SW 1271 (cell line): ENCODE results near the gene STX11.
"Not testable (repeated sequence)": the region's sequence is repeated elsewhere in the genome, so short reads cannot be mapped to it uniquely, and the experiment has no call there.

Experiments
- DNase-seq, 2 experiments: peaks; one replicate each; lab custom pipeline; 2025; lab: John Stamatoyannopoulos, UW

The STX11 gene

GRCh38 chr6:144176043-144176442, 25.7 kb downstream of the STX11 start:
- no peak for DNase-seq

- DNase-seq = no peak
Observed at GRCh38 chr6:144177726-144178125, 27.4 kb downstream of the STX11 start.

GRCh38 chr6:144178323-144178722, 28.0 kb downstream of the STX11 start:
- no peak for DNase-seq

GRCh38 chr6:144179237-144179636, 28.9 kb downstream of the STX11 start:
- no peak for DNase-seq

- DNase-seq = no peak
Observed at GRCh38 chr6:144179828-144180227, 29.5 kb downstream of the STX11 start.

GRCh38 chr6:144180354-144180753, 30.0 kb downstream of the STX11 start:
- not testable (repeated sequence) for DNase-seq

- DNase-seq = no peak
Observed at GRCh38 chr6:144181639-144182038, 31.3 kb downstream of the STX11 start.

GRCh38 chr6:144184186-144184585, 33.9 kb downstream of the STX11 start:
- not testable (repeated sequence) for DNase-seq

GRCh38 chr6:144185133-144185836, 35.0 kb downstream of the STX11 start:
- no peak for DNase-seq

- no peak for DNase-seq
Observed at GRCh38 chr6:144186817-144187625, 36.7 kb downstream of the STX11 start.

GRCh38 chr6:144189351-144189750, 39.0 kb downstream of the STX11 start:
- DNase-seq = no peak

GRCh38 chr6:144190080-144190479, 39.8 kb downstream of the STX11 start:
- no peak for DNase-seq

GRCh38 chr6:144190593-144190992, 40.3 kb downstream of the STX11 start:
- no peak for DNase-seq

- no peak for DNase-seq
Observed at GRCh38 chr6:144193181-144193580, 42.9 kb downstream of the STX11 start.

- no peak for DNase-seq
Observed at GRCh38 chr6:144194293-144194810, 44.0 kb downstream of the STX11 start.

- no peak for DNase-seq
Observed at GRCh38 chr6:144195671-144196270, 45.5 kb downstream of the STX11 start.

- DNase-seq = no peak
Observed at GRCh38 chr6:144197919-144198318, 47.6 kb downstream of the STX11 start.

GRCh38 chr6:144202879-144203468, 52.7 kb downstream of the STX11 start:
- DNase-seq = no peak

- DNase-seq = no peak
Observed at GRCh38 chr6:144211160-144211559, 60.8 kb downstream of the STX11 start.

GRCh38 chr6:144213315-144213714, 63.0 kb downstream of the STX11 start:
- DNase-seq = no peak

GRCh38 chr6:144214029-144214428, 63.7 kb downstream of the STX11 start:
- DNase-seq = no peak
